ENCODE measurements around the gene GFRA1. TPM values are rescaled to one million over a fixed set of nuclear protein-coding genes. Genes with fewer than 3 reads are reported as not detected.

Gene GFRA1
- total RNA-seq, 1 experiment from 2014 or later: 24.3 TPM

DNA sequence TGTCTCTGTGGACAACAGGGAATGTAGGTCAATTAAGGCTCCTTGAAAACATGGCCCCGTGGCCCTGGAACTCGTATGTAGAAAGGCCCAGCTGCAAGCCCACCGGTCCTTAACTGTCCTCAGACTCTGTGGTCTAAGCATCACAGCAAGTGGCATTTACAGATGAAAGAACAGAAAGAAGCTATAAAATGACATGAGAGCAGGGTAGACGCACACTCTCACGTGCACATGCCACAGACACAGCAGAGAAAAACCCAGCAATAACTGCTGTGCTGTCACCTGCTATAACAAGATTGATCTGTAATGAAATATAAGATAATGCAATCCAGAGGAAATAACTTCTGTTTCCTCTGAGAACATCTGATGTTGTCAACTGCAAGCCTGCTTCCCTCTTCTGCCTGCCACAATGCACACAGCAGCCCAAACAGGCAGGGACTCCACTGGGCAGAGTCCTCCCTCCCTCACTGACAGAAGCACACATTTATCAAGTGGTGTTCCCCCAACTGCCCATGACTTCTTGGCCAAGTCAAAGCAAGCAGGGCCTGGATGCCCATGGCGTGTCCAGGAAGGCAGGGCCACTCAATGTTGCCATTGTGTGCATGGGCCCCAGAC, 63.9 kb downstream of the GFRA1 start:
- peaks cover 33% of the 10 kb centered on the region for H3K4me1 ChIP-seq
- H3K9me3 ChIP-seq (replicated peaks): no peaks in the 10 kb centered on the region
- no peaks in the 10 kb centered on the region for H3K27me3 ChIP-seq
- H3K4me3 ChIP-seq: no peak overlapping the region
- H3K27ac ChIP-seq: no peak overlapping the region
- DNase-seq: no peak
- no peaks in the 10 kb centered on the region for H3K36me3 ChIP-seq

DNA sequence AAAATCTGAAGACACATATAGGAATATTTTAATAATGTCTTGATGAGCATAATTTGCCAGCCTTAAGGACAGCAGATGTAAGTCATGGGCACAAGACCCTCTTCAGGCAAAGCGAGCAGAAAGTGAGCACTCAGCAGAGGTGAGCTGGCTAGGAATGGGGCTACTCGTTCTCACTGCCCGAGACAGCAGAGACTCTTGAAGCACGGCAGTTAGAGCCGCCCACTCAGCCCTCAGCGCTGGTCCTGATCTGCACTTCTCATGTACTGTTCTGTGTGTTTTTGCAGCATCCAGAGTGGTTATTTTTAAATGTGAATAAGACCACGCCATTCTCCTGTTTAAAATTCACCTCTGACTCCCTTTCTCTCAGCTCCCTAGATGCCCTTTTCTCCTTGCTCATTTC, 65.3 kb downstream of the GFRA1 start:
- Histone ChIP-seq H3K27me3 (no peaks in the 10 kb centered on the region), H3K9me3 (replicated peaks) (no peaks in the 10 kb centered on the region), H3K36me3 (no peaks in the 10 kb centered on the region), H3K4me1 (peaks cover 24% of the 10 kb centered on the region), H3K4me3 (no peak overlapping the region), H3K27ac (no peak overlapping the region)
- no peak for DNase-seq

DNA sequence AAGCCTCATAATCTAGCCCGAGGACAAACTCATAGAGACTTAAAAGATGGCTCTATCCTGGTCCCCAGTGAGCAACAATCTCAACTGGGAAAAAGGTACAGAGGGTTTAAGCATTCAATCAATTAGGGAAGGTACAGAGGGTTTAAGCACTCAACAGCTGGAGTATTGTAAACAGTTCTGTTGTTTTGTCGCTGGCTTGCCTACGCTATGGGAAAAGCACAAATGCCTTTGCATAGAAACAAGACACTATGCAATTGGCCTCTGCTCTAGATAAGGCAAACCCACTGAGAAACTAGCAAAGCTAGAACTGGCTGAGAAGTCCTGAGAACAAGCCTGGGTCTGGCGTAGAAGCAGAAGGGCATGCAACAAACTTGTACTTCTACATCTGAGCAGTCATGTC, 69.3 kb downstream of the GFRA1 start:
- DNase-seq: peak in 1 of 2 experiments; percentile 30
- Histone ChIP-seq H3K27me3 (no peaks in the 10 kb centered on the region), H3K4me3 (no peak overlapping the region), H3K9me3 (replicated peaks) (no peaks in the 10 kb centered on the region), H3K27ac (no peak overlapping the region), H3K4me1 (no peaks in the 10 kb centered on the region; the same call in 1 of the 2 replicates), H3K36me3 (no peaks in the 10 kb centered on the region)

DNA sequence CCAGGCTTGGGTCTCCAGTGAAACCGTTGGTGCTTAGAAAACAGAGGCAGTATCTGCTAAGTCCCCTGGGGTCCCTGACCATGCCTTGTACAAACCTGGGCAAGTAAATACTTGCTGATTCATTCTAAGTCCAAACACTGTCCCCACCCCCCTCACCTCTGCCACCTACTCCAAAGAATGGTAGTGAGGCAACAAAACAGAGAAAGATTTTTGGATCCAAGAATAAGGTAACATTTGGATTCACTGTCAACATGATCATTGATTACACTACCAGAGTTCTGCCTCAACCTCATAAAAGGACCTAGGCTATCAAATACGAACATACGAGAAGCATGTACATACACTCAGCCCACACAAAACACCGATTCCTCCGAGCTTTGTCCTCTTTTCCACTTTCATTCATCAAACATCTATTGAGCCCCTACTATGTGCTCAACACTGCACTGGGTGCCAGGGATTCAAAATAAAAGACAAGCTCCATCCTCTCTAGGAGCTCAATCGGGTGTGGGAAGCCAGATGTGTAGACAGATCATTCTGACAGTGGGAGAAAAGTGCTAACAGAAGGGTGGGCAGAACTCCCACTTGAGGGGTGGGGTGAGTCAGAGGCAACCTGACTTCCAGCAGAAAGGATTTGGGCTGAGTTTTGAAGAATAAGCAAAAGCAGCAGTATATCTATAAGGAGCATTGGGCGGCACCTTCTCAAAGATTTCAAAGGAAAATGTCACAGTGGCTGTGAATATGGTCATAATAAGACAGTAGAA, 71.2 kb downstream of the GFRA1 start:
- no peaks in the 10 kb centered on the region for H3K27me3 ChIP-seq
- no peak overlapping the region for H3K4me3 ChIP-seq
- H3K9me3 ChIP-seq (replicated peaks): no peaks in the 10 kb centered on the region

DNA sequence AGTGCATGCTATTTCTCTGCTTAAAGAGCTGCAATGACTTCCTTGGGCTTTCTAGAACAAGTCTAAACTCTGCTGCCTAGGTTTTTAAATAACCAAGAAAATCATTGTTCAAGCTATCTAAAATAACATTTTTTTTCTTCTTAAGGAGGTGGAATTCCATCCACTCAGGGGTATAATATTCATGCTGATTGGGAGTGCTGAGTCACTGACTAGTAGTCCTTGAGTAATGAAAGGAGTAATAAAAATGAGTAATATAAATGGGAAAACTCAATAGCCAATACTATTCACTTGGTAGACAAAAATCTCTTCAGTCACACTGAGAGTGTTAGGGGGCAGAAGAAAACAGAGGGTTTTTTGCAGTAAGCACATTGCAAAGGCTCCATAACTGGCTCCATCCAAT, 72.0 kb downstream of the GFRA1 start:
- DNase-seq: no peak
- no peak overlapping the region for H3K4me3 ChIP-seq
- H3K36me3 ChIP-seq: no peaks in the 10 kb centered on the region
- H3K4me1 ChIP-seq: peaks cover 4% of the 10 kb centered on the region; the same call in 1 of the 2 replicates
- no peaks in the 10 kb centered on the region for H3K27me3 ChIP-seq
- no peaks in the 10 kb centered on the region for H3K9me3 ChIP-seq (replicated peaks)
- no peak overlapping the region for H3K27ac ChIP-seq

More for the DNA sequence above, 71.2 kb downstream of the GFRA1 start:
- Histone ChIP-seq H3K27ac (no peak overlapping the region), H3K36me3 (no peaks in the 10 kb centered on the region), H3K4me1 (peaks cover 4% of the 10 kb centered on the region; the same call in 1 of the 2 replicates)
- no peak for DNase-seq

DNA sequence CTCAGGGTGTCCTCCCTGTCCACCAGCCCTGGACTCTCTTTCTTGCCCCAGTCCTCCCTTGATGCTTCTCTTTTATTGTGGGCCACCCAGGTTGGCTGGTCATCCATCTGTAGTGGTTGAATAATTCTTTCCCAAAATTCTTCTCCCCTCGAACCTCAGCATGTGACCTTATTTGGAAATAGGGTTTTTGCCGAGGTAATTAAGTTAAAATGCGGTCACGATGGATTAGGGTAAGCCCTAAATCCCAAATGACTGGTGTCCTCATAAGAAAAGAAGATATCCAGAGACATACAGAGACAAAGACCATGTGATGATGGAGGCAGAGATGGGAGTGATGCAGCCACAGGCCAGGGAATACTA, 74.3 kb downstream of the GFRA1 start:
- H3K9me3 ChIP-seq (replicated peaks): no peaks in the 10 kb centered on the region
- H3K27me3 ChIP-seq: no peaks in the 10 kb centered on the region
- peak; percentile 57 to 78 for DNase-seq
- H3K27ac ChIP-seq: no peak overlapping the region
- no peaks in the 10 kb centered on the region for H3K36me3 ChIP-seq
- H3K4me3 ChIP-seq: no peak overlapping the region
- peaks cover 4% of the 10 kb centered on the region; the same call in 1 of the 2 replicates for H3K4me1 ChIP-seq

DNA sequence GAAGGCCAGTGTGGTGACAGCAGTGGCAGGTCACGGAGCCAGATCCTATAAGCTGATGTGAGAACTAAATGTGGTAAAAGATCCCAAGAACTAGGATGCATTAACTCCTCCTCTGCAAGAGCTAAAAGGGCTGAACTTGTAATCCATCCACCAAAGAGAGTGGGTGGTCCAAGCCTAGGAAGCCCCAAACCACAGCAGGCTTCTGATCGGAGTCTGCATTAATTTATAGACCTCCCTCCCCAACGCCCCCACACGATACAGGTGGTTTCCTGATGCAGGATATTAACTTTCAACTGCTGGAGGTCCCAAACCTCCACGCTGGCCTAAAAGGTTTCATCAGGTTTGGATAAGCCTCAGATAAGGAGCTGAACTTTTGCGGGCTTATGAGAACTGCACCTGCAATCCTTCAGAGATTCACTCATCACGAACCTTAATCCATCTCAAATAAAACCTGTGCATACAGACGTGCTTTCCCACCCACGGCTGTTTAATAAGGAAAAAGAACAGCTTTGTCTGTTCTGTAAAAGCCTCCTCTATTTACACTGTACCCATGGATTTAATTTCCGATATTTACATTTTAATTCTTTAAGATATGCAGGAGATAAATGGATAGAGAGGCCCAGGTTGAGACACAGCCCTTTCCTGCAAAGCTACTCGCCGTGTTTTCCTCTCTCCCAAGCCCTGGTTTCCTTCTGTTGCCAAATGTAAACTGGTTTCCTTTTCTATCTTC, 74.9 kb downstream of the GFRA1 start:
- no peaks in the 10 kb centered on the region for H3K9me3 ChIP-seq (replicated peaks)
- peak; percentile 21 to 51 for DNase-seq
- H3K27ac ChIP-seq: no peak overlapping the region
- no peaks in the 10 kb centered on the region for H3K27me3 ChIP-seq
- H3K4me1 ChIP-seq: peaks cover 6% of the 10 kb centered on the region
- H3K4me3 ChIP-seq: no peak overlapping the region
- no peaks in the 10 kb centered on the region for H3K36me3 ChIP-seq

DNA sequence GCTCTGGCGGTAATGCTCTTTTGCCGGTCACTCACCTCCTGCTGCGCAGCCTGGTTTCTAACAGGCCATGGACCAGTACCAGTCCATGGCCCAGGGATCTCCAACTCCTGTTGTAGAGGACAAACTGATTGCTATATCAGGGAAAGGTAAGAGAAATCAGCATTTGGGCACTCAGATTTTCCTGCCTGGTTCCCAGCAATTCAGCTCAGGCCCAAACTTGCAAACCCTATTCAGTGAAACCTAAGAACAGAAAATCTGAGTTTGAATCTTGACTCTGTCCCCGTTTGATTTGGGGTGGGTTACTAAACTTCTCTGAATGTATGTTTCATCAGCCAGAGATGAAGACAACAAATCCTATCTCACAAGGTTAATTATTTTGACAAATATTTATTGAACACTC, 77.4 kb downstream of the GFRA1 start:
- H3K27ac ChIP-seq: no peak overlapping the region
- no peaks in the 10 kb centered on the region for H3K27me3 ChIP-seq
- H3K4me1 ChIP-seq: peaks cover 14% of the 10 kb centered on the region
- DNase-seq: no peak
- H3K36me3 ChIP-seq: no peaks in the 10 kb centered on the region
- H3K4me3 ChIP-seq: no peak overlapping the region
- H3K9me3 ChIP-seq (replicated peaks): no peaks in the 10 kb centered on the region

DNA sequence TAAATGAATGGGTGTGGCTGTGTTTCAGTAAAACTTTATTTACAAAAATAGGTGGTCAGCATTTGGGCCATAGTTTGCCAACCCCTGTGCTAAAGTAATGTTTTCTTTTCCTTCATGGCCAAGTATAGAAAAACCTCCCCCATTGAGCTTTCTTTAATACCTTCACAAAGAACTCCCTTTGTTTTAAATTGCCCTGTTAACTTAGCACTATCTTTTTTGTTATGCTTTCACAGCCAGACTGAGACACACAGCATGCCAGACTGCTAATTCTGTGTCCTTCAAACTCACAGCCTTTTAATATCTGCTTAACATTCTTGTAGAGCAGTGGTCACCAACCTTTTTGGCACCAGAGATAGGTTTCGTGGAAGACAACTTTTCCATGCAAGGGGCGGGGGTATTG, 78.0 kb downstream of the GFRA1 start:
- Histone ChIP-seq H3K4me3 (no peak overlapping the region), H3K27ac (no peak overlapping the region), H3K4me1 (peaks cover 14% of the 10 kb centered on the region), H3K36me3 (no peaks in the 10 kb centered on the region), H3K9me3 (replicated peaks) (no peaks in the 10 kb centered on the region), H3K27me3 (no peaks in the 10 kb centered on the region)
- DNase-seq: no peak

DNA sequence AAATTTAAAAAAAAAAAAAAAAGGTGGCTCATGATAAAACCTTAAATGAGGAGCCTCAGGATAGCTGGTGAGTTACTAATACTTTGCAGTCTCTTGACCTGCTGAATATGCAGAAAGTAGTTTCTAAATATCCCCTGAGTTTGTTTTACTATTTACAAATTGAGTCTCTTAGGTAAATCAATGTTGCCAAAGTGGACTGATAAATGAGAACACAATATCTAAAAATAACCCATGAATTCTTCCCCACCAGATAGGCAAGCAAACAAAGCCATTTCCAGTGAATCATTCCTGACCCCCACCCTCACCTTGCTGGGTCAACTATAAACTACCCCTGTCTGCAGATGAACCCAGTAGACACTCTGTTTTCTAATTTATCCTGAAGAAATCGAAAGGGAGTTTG, 78.9 kb downstream of the GFRA1 start:
- H3K36me3 ChIP-seq: no peaks in the 10 kb centered on the region
- no peak overlapping the region for H3K4me3 ChIP-seq
- no peak for DNase-seq
- H3K27me3 ChIP-seq: no peaks in the 10 kb centered on the region
- H3K27ac ChIP-seq: no peak overlapping the region
- no peaks in the 10 kb centered on the region for H3K9me3 ChIP-seq (replicated peaks)
- H3K4me1 ChIP-seq: peaks cover 14% of the 10 kb centered on the region

DNA sequence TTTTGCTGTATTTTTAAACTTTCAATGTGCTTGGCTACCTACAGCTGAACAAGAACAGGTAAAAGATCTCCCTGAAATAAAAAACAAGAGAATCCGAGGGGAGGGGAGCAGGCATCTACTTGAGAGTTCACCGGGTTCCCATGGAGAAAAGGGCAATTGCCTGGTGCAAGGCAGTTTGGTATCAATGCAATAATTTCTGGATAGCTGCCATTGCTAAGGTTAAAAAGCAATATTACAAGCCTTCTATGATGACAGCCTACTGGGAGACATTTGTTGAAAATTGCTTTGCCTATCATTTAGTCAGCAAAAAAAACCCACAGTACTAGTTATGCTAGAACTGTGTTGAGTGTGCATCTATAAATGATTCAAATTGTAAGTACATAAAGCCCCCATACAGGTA, 82.1 kb downstream of the GFRA1 start:
- H3K27ac ChIP-seq: no peak overlapping the region
- H3K4me1 ChIP-seq: peaks cover 10% of the 10 kb centered on the region
- no peaks in the 10 kb centered on the region for H3K9me3 ChIP-seq (replicated peaks)
- no peaks in the 10 kb centered on the region for H3K27me3 ChIP-seq
- no peak overlapping the region for H3K4me3 ChIP-seq
- no peak for DNase-seq
- no peaks in the 10 kb centered on the region for H3K36me3 ChIP-seq

DNA sequence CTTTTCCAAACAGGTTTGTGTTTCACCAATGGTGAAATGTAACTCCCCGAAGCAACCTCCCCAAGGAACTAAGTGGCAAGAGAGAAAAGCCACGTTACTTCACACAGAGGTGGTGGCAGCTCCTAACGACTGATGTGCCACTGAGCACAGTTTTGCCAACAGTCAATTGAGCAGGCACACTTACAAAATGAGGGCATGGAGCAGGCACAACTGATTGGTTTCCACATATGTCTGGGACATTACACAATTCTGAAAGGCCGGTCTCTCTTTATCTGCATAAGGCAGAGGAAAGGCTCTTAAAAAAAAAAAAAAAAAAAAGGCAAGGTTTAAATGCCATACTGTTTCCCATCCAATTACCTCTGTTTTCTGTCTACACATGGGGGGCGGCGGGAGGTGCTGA, 86.7 kb downstream of the GFRA1 start:
- peaks cover 18% of the 10 kb centered on the region for H3K4me1 ChIP-seq
- no peak for DNase-seq
- H3K4me3 ChIP-seq: no peak overlapping the region
- H3K36me3 ChIP-seq: no peaks in the 10 kb centered on the region
- H3K27me3 ChIP-seq: no peaks in the 10 kb centered on the region
- H3K9me3 ChIP-seq (replicated peaks): no peaks in the 10 kb centered on the region
- H3K27ac ChIP-seq: no peak overlapping the region

DNA sequence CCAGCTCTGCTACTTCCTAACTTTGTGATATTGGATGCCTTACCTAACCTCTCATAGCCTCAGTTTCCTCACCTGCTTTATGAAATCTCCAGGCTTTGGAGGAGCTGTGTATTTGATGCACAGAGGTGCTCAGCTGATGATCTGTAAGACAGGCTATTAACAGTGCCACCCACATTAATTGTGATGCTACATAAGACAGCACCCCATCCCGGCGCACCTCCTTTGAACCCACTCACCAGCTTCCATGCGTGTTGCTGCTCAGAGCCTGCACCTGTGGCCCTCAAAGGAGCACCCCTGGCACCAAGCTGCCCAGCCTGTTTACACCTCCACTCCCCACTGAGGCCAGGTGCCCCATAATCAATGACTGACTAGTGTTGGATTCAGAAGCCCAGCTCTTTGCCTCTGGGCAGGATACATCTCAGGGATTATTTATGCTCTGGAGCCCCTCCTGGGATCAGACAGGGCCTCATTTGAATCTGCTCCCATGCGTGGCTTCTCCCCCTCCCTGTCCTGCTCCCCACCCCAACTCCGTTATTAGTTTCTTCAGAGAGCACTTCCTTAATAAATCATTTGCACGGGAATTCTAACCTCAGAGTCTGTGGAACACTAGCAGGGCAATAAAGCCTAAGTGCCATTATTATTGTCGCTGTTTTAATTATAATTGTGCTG, 87.7 kb downstream of the GFRA1 start:
- Histone ChIP-seq H3K4me3 (no peak overlapping the region), H3K27ac (no peak overlapping the region), H3K4me1 (peaks cover 18% of the 10 kb centered on the region), H3K9me3 (replicated peaks) (no peaks in the 10 kb centered on the region), H3K36me3 (no peaks in the 10 kb centered on the region), H3K27me3 (no peaks in the 10 kb centered on the region)
- no peak for DNase-seq

DNA sequence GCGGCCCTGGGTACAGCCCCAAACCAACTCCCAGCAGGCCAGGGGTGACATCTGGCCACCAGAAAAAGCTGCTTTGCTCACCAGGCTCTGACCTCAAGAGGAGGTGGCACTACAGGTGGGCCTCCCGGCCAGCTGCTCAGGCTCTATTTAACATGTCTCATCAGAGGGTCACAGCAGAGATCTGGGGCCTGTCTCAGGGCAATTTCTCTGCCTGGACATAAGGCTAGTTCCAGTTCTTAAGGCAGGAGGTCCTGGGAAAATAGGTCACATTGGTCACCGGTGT, 88.6 kb downstream of the GFRA1 start:
- Histone ChIP-seq H3K4me3 (no peak overlapping the region), H3K4me1 (peaks cover 18% of the 10 kb centered on the region), H3K27ac (no peak overlapping the region), H3K27me3 (no peaks in the 10 kb centered on the region), H3K9me3 (replicated peaks) (no peaks in the 10 kb centered on the region), H3K36me3 (no peaks in the 10 kb centered on the region)
- DNase-seq: no peak
